ENCODE data around the gene ZNF385B.

ZNF385B gene

GRCh38 chr2:179840840-179841239, 20.6 kb downstream of the ZNF385B start:
- Mint-ChIP-seq H3K4me3 (no peak overlapping the region), H3K27ac (no peak overlapping the region)

GRCh38 chr2:179837408-179837807, 24.0 kb downstream of the ZNF385B start:
- no peak for TF ChIP-seq CTCF (IDR thresholded peaks at IDR 0.05; ENCODE audit: unreplicated experiment in 3 of 3)
- H3K36me3 Mint-ChIP-seq (ENCODE audit: low read depth) = no peaks in the 10 kb centered on the region
- no peak overlapping the region for H3K4me3 Mint-ChIP-seq
- H3K27me3 Mint-ChIP-seq (ENCODE audit: low read depth) = peaks cover 5% of the 10 kb centered on the region
- no peaks in the 10 kb centered on the region for H3K9me3 Mint-ChIP-seq
- no peak overlapping the region for H3K27ac Mint-ChIP-seq
- H3K4me1 Mint-ChIP-seq = peaks cover 28% of the 10 kb centered on the region

More at GRCh38 chr2:179840840-179841239, 20.6 kb downstream of the ZNF385B start:
- TF ChIP-seq CTCF (IDR thresholded peaks at IDR 0.05; ENCODE audit: unreplicated experiment in 3 of 3) = no peak
- peaks cover 5% of the 10 kb centered on the region for H3K27me3 Mint-ChIP-seq (ENCODE audit: low read depth)
- H3K4me1 Mint-ChIP-seq = peaks cover 28% of the 10 kb centered on the region
- H3K36me3 Mint-ChIP-seq (ENCODE audit: low read depth) = no peaks in the 10 kb centered on the region
- no peaks in the 10 kb centered on the region for H3K9me3 Mint-ChIP-seq

GRCh38 chr2:179830043-179830787, 31.2 kb downstream of the ZNF385B start:
- Mint-ChIP-seq H3K36me3 (ENCODE audit: low read depth) (no peaks in the 10 kb centered on the region), H3K27ac (no peak overlapping the region), H3K4me3 (no peak overlapping the region), H3K4me1 (peaks cover 20% of the 10 kb centered on the region), H3K27me3 (ENCODE audit: low read depth) (no peaks in the 10 kb centered on the region), H3K9me3 (no peaks in the 10 kb centered on the region)
- TF ChIP-seq CTCF (IDR thresholded peaks at IDR 0.05; ENCODE audit: unreplicated experiment in 3 of 3) = no peak

- Mint-ChIP-seq H3K27ac (no peak overlapping the region), H3K9me3 (no peaks in the 10 kb centered on the region)
Measured at GRCh38 chr2:179826297-179826696, 35.1 kb downstream of the ZNF385B start.

GRCh38 chr2:179825494-179825893, 35.9 kb downstream of the ZNF385B start:
- peaks cover 34% of the 10 kb centered on the region for H3K4me1 Mint-ChIP-seq
- no peak overlapping the region for H3K27ac Mint-ChIP-seq
- H3K36me3 Mint-ChIP-seq (ENCODE audit: low read depth) = no peaks in the 10 kb centered on the region
- no peak overlapping the region for H3K4me3 Mint-ChIP-seq
- H3K9me3 Mint-ChIP-seq = no peaks in the 10 kb centered on the region
- H3K27me3 Mint-ChIP-seq (ENCODE audit: low read depth) = no peaks in the 10 kb centered on the region
- TF ChIP-seq CTCF (IDR thresholded peaks at IDR 0.05; ENCODE audit: unreplicated experiment in 3 of 3) = no peak

More at GRCh38 chr2:179826297-179826696, 35.1 kb downstream of the ZNF385B start:
- Mint-ChIP-seq H3K4me3 (no peak overlapping the region), H3K4me1 (peaks cover 30% of the 10 kb centered on the region), H3K27me3 (ENCODE audit: low read depth) (no peaks in the 10 kb centered on the region), H3K36me3 (ENCODE audit: low read depth) (no peaks in the 10 kb centered on the region)
- TF ChIP-seq CTCF (IDR thresholded peaks at IDR 0.05; ENCODE audit: unreplicated experiment in 3 of 3) = no peak

- H3K4me3 Mint-ChIP-seq = no peak overlapping the region
- H3K27me3 Mint-ChIP-seq (ENCODE audit: low read depth) = no peaks in the 10 kb centered on the region
- H3K9me3 Mint-ChIP-seq = no peaks in the 10 kb centered on the region
- peaks cover 34% of the 10 kb centered on the region for H3K4me1 Mint-ChIP-seq
- H3K27ac Mint-ChIP-seq = no peak overlapping the region
- no peaks in the 10 kb centered on the region for H3K36me3 Mint-ChIP-seq (ENCODE audit: low read depth)
- TF ChIP-seq CTCF (IDR thresholded peaks at IDR 0.05; ENCODE audit: unreplicated experiment in 3 of 3) = no peak
Measured at GRCh38 chr2:179824961-179825360, 36.5 kb downstream of the ZNF385B start.
